Activated CD4-positive, alpha-beta T cell treated with anti-CD3 and anti-CD28 coated beads, Interleukin-2, amount 10 ng/mL, durations not matched to agents 7 days and 5 days (primary cell): ENCODE measurements around the gene SPTB. TPM values are rescaled to one million over a fixed set of nuclear protein-coding genes. Genes with fewer than 3 reads are reported as not detected.

Experiments used
- CTCF ChIA-PET: fragments of 350-600 bp; sonication (Branson Sonifier 250); formaldehyde crosslinking; loops from one replicate; lab custom pipeline; 2021; ENCODE audit warnings: antibody characterized with exemption; lab: Charles Lee
- POLR2A ChIA-PET: fragments of 350-600 bp; sonication (Branson Sonifier 250); formaldehyde crosslinking; loops from one replicate; lab custom pipeline; 2021; ENCODE audit warnings: antibody characterized with exemption; lab: Charles Lee
- DNase-seq: peaks from one replicate; pipeline ENCODE4 v3.0.0-alpha.2; 2020
- H3K27ac Mint-ChIP-seq: one replicate; pipeline ENCODE4 v1.8.0; 2021; ENCODE audit warnings: mild to moderate bottlenecking, moderate library complexity, mixed read lengths
- H3K27me3 Mint-ChIP-seq: one replicate; pipeline ENCODE4 v1.8.0; 2021; ENCODE audit warnings: mixed read lengths
- H3K36me3 Mint-ChIP-seq: one replicate; pipeline ENCODE4 v1.8.0; 2021; ENCODE audit warnings: low read depth, mixed read lengths
- H3K4me1 Mint-ChIP-seq: one replicate; pipeline ENCODE4 v1.8.0; 2021; ENCODE audit warnings: mixed read lengths
- H3K4me3 Mint-ChIP-seq: one replicate; pipeline ENCODE4 v1.8.0; 2021; ENCODE audit warnings: mild to moderate bottlenecking, moderate library complexity, mixed read lengths
- H3K9me3 Mint-ChIP-seq: one replicate; pipeline ENCODE4 v1.8.0; 2021; ENCODE audit warnings: mixed read lengths
- total RNA-seq, 2 experiments: library from RNA; stranded (reverse); gene quantifications; one replicate each; pipeline ENCODE4 v1.2.3, GENCODE V29; 2021

Gene SPTB
- total RNA-seq, 2 experiments from 2014 or later = not detected

GRCh38 chr14:64861916-64862315 is 17.8 kb downstream of the SPTB start:
- H3K4me1 Mint-ChIP-seq = no peaks in the 10 kb centered on the region
- no peaks in the 10 kb centered on the region for H3K9me3 Mint-ChIP-seq
- ChIA-PET POLR2A (no interaction called here), CTCF (interaction anchor here (0.7 kb wide), 1 partner anchor 61 kb away, joined by 3 read pairs; no protein-coding TSS in a partner anchor)
- H3K36me3 Mint-ChIP-seq = no peaks in the 10 kb centered on the region
- no peak overlapping the region for H3K27ac Mint-ChIP-seq
- peaks cover 21% of the 10 kb centered on the region for H3K27me3 Mint-ChIP-seq
- H3K4me3 Mint-ChIP-seq = no peak overlapping the region
- DNase-seq = no peak

GRCh38 chr14:64860039-64860438 is 19.7 kb downstream of the SPTB start:
- no peaks in the 10 kb centered on the region for H3K36me3 Mint-ChIP-seq
- H3K27me3 Mint-ChIP-seq = peaks cover 21% of the 10 kb centered on the region
- H3K9me3 Mint-ChIP-seq = no peaks in the 10 kb centered on the region
- H3K27ac Mint-ChIP-seq = no peak overlapping the region
- CTCF ChIA-PET = no interaction called here
- peaks cover 1% of the 10 kb centered on the region for H3K4me1 Mint-ChIP-seq
- H3K4me3 Mint-ChIP-seq = no peak overlapping the region
- POLR2A ChIA-PET = no interaction called here
- DNase-seq = no peak

- ChIA-PET POLR2A (no interaction called here), CTCF (interaction anchor here (1.2 kb wide), 1 partner anchor 8 kb away, joined by 3 read pairs; no protein-coding TSS in a partner anchor)
- Mint-ChIP-seq H3K9me3 (no peaks in the 10 kb centered on the region), H3K4me1 (peaks cover 3% of the 10 kb centered on the region), H3K27me3 (peaks cover 25% of the 10 kb centered on the region), H3K4me3 (no peak overlapping the region), H3K36me3 (no peaks in the 10 kb centered on the region), H3K27ac (no peak overlapping the region)
- no peak for DNase-seq
Measured at GRCh38 chr14:64857979-64858744, 21.5 kb downstream of the SPTB start.

GRCh38 chr14:64856529-64857445 is 22.9 kb downstream of the SPTB start:
- Mint-ChIP-seq H3K36me3 (no peaks in the 10 kb centered on the region), H3K27me3 (peaks cover 31% of the 10 kb centered on the region), H3K4me3 (no peak overlapping the region), H3K27ac (no peak overlapping the region), H3K9me3 (no peaks in the 10 kb centered on the region), H3K4me1 (peaks cover 3% of the 10 kb centered on the region)
- no peak for DNase-seq
- CTCF ChIA-PET = interaction anchor here (0.6 to 1.2 kb wide), 2 partner anchors 10 to 25 kb away, joined by 3 read pairs; no protein-coding TSS in a partner anchor
- POLR2A ChIA-PET = no interaction called here

- POLR2A ChIA-PET = no interaction called here
Measured at GRCh38 chr14:64855721-64856528, 23.8 kb downstream of the SPTB start.

GRCh38 chr14:64850369-64851137 is 29.2 kb downstream of the SPTB start:
- Mint-ChIP-seq H3K4me3 (no peak overlapping the region), H3K4me1 (peaks cover 8% of the 10 kb centered on the region), H3K27me3 (peaks cover 44% of the 10 kb centered on the region), H3K27ac (no peak overlapping the region), H3K9me3 (no peaks in the 10 kb centered on the region), H3K36me3 (no peaks in the 10 kb centered on the region)
- POLR2A ChIA-PET = no interaction called here
- CTCF ChIA-PET = no interaction called here
- DNase-seq = no peak

More at GRCh38 chr14:64855721-64856528, 23.8 kb downstream of the SPTB start:
- Mint-ChIP-seq H3K4me1 (peaks cover 3% of the 10 kb centered on the region), H3K9me3 (no peaks in the 10 kb centered on the region), H3K36me3 (no peaks in the 10 kb centered on the region), H3K27ac (no peak overlapping the region), H3K4me3 (no peak overlapping the region), H3K27me3 (peaks cover 26% of the 10 kb centered on the region)
- CTCF ChIA-PET = interaction anchor here (0.6 kb wide), 1 partner anchor 26 kb away, joined by 3 read pairs; no protein-coding TSS in a partner anchor
- DNase-seq = no peak

- Mint-ChIP-seq H3K36me3 (no peaks in the 10 kb centered on the region), H3K4me1 (peaks cover 5% of the 10 kb centered on the region), H3K9me3 (no peaks in the 10 kb centered on the region), H3K27me3 (peaks cover 49% of the 10 kb centered on the region), H3K27ac (no peak overlapping the region), H3K4me3 (no peak overlapping the region)
- no peak for DNase-seq
- ChIA-PET CTCF (no interaction called here), POLR2A (no interaction called here)
Measured at GRCh38 chr14:64849940-64850339, 29.8 kb downstream of the SPTB start.

GRCh38 chr14:64848239-64848638 is 31.5 kb downstream of the SPTB start:
- Mint-ChIP-seq H3K27me3 (peaks cover 55% of the 10 kb centered on the region), H3K27ac (no peak overlapping the region), H3K4me3 (no peak overlapping the region), H3K36me3 (no peaks in the 10 kb centered on the region), H3K9me3 (no peaks in the 10 kb centered on the region), H3K4me1 (peaks cover 5% of the 10 kb centered on the region)
- CTCF ChIA-PET = interaction anchor here (0.5 to 0.9 kb wide), 3 partner anchors 19 to 1265 kb away, joined by 3 read pairs; no protein-coding TSS in a partner anchor
- POLR2A ChIA-PET = no interaction called here
- no peak for DNase-seq

- H3K4me3 Mint-ChIP-seq = no peak overlapping the region
- DNase-seq = no peak
- H3K27ac Mint-ChIP-seq = no peak overlapping the region
- no peaks in the 10 kb centered on the region for H3K9me3 Mint-ChIP-seq
- H3K36me3 Mint-ChIP-seq = no peaks in the 10 kb centered on the region
- POLR2A ChIA-PET = interaction anchor here (0.6 kb wide), 1 partner anchor 20 kb away, joined by 3 read pairs; no protein-coding TSS in a partner anchor
- CTCF ChIA-PET = no interaction called here
- peaks cover 5% of the 10 kb centered on the region for H3K4me1 Mint-ChIP-seq
- peaks cover 49% of the 10 kb centered on the region for H3K27me3 Mint-ChIP-seq
Measured at GRCh38 chr14:64846319-64846718, 33.4 kb downstream of the SPTB start.

- Mint-ChIP-seq H3K36me3 (no peaks in the 10 kb centered on the region), H3K27ac (no peak overlapping the region), H3K4me1 (peaks cover 5% of the 10 kb centered on the region), H3K9me3 (no peaks in the 10 kb centered on the region), H3K4me3 (no peak overlapping the region), H3K27me3 (peaks cover 52% of the 10 kb centered on the region)
- ChIA-PET CTCF (no interaction called here), POLR2A (no interaction called here)
- no peak for DNase-seq
Measured at GRCh38 chr14:64845878-64846277, 33.8 kb downstream of the SPTB start.

GRCh38 chr14:64844969-64845536 is 34.7 kb downstream of the SPTB start:
- ChIA-PET POLR2A (no interaction called here), CTCF (interaction anchor here (0.5 to 1.2 kb wide), 3 partner anchors 21 to 153 kb away, joined by 3 to 5 read pairs (median 4); no protein-coding TSS in a partner anchor)
- H3K27ac Mint-ChIP-seq = no peak overlapping the region
- H3K36me3 Mint-ChIP-seq = no peaks in the 10 kb centered on the region
- DNase-seq = no peak
- H3K4me3 Mint-ChIP-seq = no peak overlapping the region
- H3K27me3 Mint-ChIP-seq = peaks cover 52% of the 10 kb centered on the region
- H3K4me1 Mint-ChIP-seq = peaks cover 5% of the 10 kb centered on the region
- H3K9me3 Mint-ChIP-seq = no peaks in the 10 kb centered on the region
